Prostate gland (tissue), 2 donors: ENCODE results near the gene HOXD4. TPM values are rescaled to one million over a fixed set of nuclear protein-coding genes. Genes with fewer than 3 reads are reported as not detected.

Experiments
- DNase-seq: peaks from one replicate; pipeline ENCODE4 v3.0.0-alpha.2; 2019; ENCODE audit warnings: low spot score
- H3K27ac ChIP-seq, 2 donors: fragments of 200-600 bp; sonication (generic); 2 replicates each; pipeline ENCODE4 v1.5.1; 2017 to 2019
- H3K27me3 ChIP-seq: fragments of 200-600 bp; sonication (generic); replicated peaks from 2 replicates; pipeline ENCODE4 v1.5.1; 2019; ENCODE audit not compliant: insufficient read depth
- H3K36me3 ChIP-seq, 2 donors: fragments of 200-600 bp; sonication (generic); 1 replicate in 1 of 2; 2 replicates in 1 of 2; pipeline versions ENCODE4 v1.5.1 to v1.8.1; 2017 to 2019
- H3K4me1 ChIP-seq: fragments of 200-600 bp; sonication (generic); replicated peaks from 2 replicates; pipeline ENCODE4 v1.5.1; 2019
- H3K4me3 ChIP-seq, 2 donors: fragments of 200-600 bp; sonication (generic); 2 replicates each; pipeline ENCODE4 v1.5.1; 2017 to 2019
- H3K9me3 ChIP-seq: fragments of 200-600 bp; sonication (generic); 2 replicates; pipeline ENCODE4 v1.5.1; 2017
- CTCF ChIP-seq, 4 experiments: fragments of 200-600 bp in 2 of 4; fragments of 450-650 bp in 2 of 4; sonication (generic) in 2 of 4; IDR thresholded peaks; 1 replicate in 3 of 4; 2 replicates in 1 of 4; pipeline ENCODE4 v1.5.1; 2016 to 2019; ENCODE audit warnings: antibody characterized with exemption in 4 of 4, mild to moderate bottlenecking in 2 of 4, moderate library complexity in 2 of 4
- POLR2A ChIP-seq: fragments of 450-650 bp; IDR thresholded peaks from one replicate; pipeline ENCODE4 v1.6.1; 2016; ENCODE audit warnings: antibody characterized with exemption, mild to moderate bottlenecking
- POLR2AphosphoS5 ChIP-seq: sonication (generic); formaldehyde crosslinking; IDR thresholded peaks from one replicate; pipeline ENCODE4 v1.6.1; 2017; ENCODE audit warnings: antibody characterized with exemption
- WGBS: methylation state at CpG from one replicate; pipeline ENCODE4 v1.1.5; 2018; 5-methylcytosine and 5-hydroxymethylcytosine counted together
- intact Hi-C: fragments of 100-400 bp; cut with DNase I; formaldehyde crosslinking; loops from one replicate; pipeline ENCODE4 v1.14.2; 2022
- total RNA-seq, 2 donors: library from RNA; depleted of rRNA; stranded (reverse); fragments of >200 nt; gene quantifications; one replicate each; pipeline ENCODE4 v1.1.0, GENCODE V29; 2016

Gene HOXD4
- total RNA-seq, 2 donors from 2014 or later: 1.2 to 6.7 TPM

- no peaks in the 10 kb centered on the region for H3K4me1 ChIP-seq
- peaks cover 34% of the 10 kb centered on the region for H3K27me3 ChIP-seq
- intact Hi-C loops: no loop called here
- DNase-seq: no peak
- H3K9me3 ChIP-seq: no peaks in the 10 kb centered on the region
- 68% methylated on average over 6 of the region's 6 CpGs for WGBS
- H3K4me3 ChIP-seq: no peak overlapping the region
- H3K36me3 ChIP-seq: no peaks in the 10 kb centered on the region
- no peak for TF ChIP-seq POLR2AphosphoS5
- no peak overlapping the region for H3K27ac ChIP-seq
Observed at GRCh38 chr2:176155356-176156044, 4.2 kb downstream of the HOXD4 start.

- no peaks in the 10 kb centered on the region for H3K36me3 ChIP-seq
- no peaks in the 10 kb centered on the region for H3K9me3 ChIP-seq
- intact Hi-C loops: no loop called here
- DNase-seq: no peak
- H3K4me1 ChIP-seq: no peaks in the 10 kb centered on the region
- H3K27ac ChIP-seq: no peak overlapping the region
- no peak overlapping the region for H3K4me3 ChIP-seq
- peaks cover 40% of the 10 kb centered on the region for H3K27me3 ChIP-seq
- TF ChIP-seq POLR2AphosphoS5: no peak
- TF ChIP-seq POLR2A: no peak
- WGBS: 60% methylated on average over 8 of the region's 8 CpGs
Observed at GRCh38 chr2:176156301-176156806, 5.0 kb downstream of the HOXD4 start.

- Histone ChIP-seq H3K27ac (no peak within 1 kb of the TSS), H3K9me3 (no peaks in the 10 kb centered on the region), H3K4me1 (no peaks in the 10 kb centered on the region), H3K4me3 (no peak within 1 kb of the TSS), H3K36me3 (no peaks in the 10 kb centered on the region), H3K27me3 (peaks cover 43% of the 10 kb centered on the region)
- 12% methylated on average over 48 of the region's 48 CpGs for WGBS
- no peak for DNase-seq
- TF ChIP-seq POLR2A: no peak
- no peak for TF ChIP-seq CTCF (IDR thresholded peaks at IDR 0.05)
- no peak for TF ChIP-seq POLR2AphosphoS5
- intact Hi-C loops: no loop called here
Observed at GRCh38 chr2:176156807-176157498, 5.6 kb downstream of the HOXD4 start, which contains the start of gene HOXD3. TSS of gene HOXD3 (plus strand) at chr2:176157307. CDS start at chr2:176169115, 11,808 bp downstream.

- intact Hi-C loops: no loop called here
- no peak for TF ChIP-seq CTCF (IDR thresholded peaks at IDR 0.05)
- TF ChIP-seq POLR2AphosphoS5: no peak
- no peak for TF ChIP-seq POLR2A
- Histone ChIP-seq H3K4me3 (no peak overlapping the region), H3K9me3 (no peaks in the 10 kb centered on the region), H3K4me1 (no peaks in the 10 kb centered on the region), H3K36me3 (no peaks in the 10 kb centered on the region), H3K27me3 (peaks cover 50% of the 10 kb centered on the region), H3K27ac (no peak overlapping the region)
- DNase-seq: no peak
- 10% methylated on average over 43 of the region's 43 CpGs for WGBS
Observed at GRCh38 chr2:176157499-176158185, 6.3 kb downstream of the HOXD4 start.

GRCh38 chr2:176158186-176158591, 6.8 kb downstream of the HOXD4 start:
- Histone ChIP-seq H3K4me1 (no peaks in the 10 kb centered on the region), H3K36me3 (no peaks in the 10 kb centered on the region), H3K9me3 (no peaks in the 10 kb centered on the region), H3K27ac (no peak overlapping the region), H3K4me3 (no peak overlapping the region), H3K27me3 (peaks cover 55% of the 10 kb centered on the region)
- TF ChIP-seq CTCF (IDR thresholded peaks at IDR 0.05) (no peak), POLR2A (no peak), POLR2AphosphoS5 (no peak)
- 17% methylated on average over 22 of the region's 22 CpGs for WGBS
- intact Hi-C loops: no loop called here
- no peak for DNase-seq
